Hepatocyte (in vitro differentiated cells): ENCODE data around the gene MID1.

Experiments used
- EZH2 ChIP-seq: fragments of 200-600 bp; sonication (generic); IDR thresholded peaks from 2 replicates; pipeline ENCODE4 v1.6.1; 2016; ENCODE audit warnings: antibody characterized with exemption, mild to moderate bottlenecking, borderline replicate concordance
- TF ChIP-seq, protein P1 (sequence below): fragments of 200-600 bp; sonication (generic); IDR thresholded peaks from 2 replicates; pipeline ENCODE4 v1.5.1; 2016; ENCODE audit warnings: antibody characterized with exemption, mild to moderate bottlenecking; ENCODE audit not compliant: poor library complexity

- TF ChIP-seq, protein P1, sequence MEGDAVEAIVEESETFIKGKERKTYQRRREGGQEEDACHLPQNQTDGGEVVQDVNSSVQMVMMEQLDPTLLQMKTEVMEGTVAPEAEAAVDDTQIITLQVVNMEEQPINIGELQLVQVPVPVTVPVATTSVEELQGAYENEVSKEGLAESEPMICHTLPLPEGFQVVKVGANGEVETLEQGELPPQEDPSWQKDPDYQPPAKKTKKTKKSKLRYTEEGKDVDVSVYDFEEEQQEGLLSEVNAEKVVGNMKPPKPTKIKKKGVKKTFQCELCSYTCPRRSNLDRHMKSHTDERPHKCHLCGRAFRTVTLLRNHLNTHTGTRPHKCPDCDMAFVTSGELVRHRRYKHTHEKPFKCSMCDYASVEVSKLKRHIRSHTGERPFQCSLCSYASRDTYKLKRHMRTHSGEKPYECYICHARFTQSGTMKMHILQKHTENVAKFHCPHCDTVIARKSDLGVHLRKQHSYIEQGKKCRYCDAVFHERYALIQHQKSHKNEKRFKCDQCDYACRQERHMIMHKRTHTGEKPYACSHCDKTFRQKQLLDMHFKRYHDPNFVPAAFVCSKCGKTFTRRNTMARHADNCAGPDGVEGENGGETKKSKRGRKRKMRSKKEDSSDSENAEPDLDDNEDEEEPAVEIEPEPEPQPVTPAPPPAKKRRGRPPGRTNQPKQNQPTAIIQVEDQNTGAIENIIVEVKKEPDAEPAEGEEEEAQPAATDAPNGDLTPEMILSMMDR: no peak
- no peak for TF ChIP-seq EZH2
Observed at GRCh38 chrX:10420134-10420533, 200.3 kb downstream of the MID1 start.
